ENCODE data around the gene IRAK3. TPM values are rescaled to one million over a fixed set of nuclear protein-coding genes. Genes with fewer than 3 reads are reported as not detected.

Gene IRAK3, protein sequence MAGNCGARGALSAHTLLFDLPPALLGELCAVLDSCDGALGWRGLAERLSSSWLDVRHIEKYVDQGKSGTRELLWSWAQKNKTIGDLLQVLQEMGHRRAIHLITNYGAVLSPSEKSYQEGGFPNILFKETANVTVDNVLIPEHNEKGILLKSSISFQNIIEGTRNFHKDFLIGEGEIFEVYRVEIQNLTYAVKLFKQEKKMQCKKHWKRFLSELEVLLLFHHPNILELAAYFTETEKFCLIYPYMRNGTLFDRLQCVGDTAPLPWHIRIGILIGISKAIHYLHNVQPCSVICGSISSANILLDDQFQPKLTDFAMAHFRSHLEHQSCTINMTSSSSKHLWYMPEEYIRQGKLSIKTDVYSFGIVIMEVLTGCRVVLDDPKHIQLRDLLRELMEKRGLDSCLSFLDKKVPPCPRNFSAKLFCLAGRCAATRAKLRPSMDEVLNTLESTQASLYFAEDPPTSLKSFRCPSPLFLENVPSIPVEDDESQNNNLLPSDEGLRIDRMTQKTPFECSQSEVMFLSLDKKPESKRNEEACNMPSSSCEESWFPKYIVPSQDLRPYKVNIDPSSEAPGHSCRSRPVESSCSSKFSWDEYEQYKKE
- polyA plus RNA-seq (ENCODE audit: insufficient read length), result 4.4 TPM

DNA sequence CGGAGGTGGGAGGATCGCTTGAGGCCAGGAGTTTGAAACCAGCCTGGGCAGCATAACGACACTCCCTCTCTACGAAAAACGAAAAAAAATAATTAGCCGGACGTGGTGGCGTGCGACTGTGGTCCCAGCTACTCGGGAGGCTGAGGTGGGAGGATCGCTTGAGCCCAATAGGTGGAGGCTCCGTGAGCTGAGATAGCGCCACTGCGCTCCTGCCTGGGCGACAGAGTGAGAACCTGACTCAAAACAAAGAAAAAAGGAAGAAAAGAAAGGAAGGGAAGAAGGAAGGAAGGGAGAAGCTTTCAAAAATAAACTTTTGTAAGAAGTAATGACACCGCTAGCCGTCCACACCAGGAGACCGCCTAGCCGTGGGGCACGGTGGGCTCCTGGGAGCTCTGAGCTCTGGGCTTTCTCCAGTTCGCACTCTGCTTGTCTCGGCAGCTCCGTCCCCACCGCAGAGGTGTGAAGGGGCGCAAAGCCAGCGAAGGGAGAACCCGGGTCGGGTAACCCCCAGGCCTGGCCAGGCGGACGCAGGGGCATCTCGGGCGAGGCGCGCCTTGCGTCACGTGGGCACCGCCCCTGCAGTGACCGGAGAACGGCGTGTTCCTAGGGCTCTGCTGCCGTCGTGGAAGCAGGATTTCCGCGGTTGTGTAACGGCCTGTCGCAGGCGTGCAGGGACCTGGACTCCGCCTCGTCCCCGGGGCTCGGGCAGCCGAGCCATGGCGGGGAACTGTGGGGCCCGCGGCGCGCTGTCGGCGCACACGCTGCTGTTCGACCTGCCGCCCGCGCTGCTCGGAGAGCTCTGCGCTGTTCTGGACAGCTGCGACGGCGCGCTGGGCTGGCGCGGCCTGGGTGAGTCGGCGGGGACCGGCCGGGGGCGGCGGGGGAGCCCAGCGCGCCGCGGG lies at the start of gene IRAK3:
IRAK3 (plus strand) TSS at position 631 of the 902 bp plus-strand sequence; CDS start at position 717, 86 bp downstream.
- no peak for DNase-seq (ENCODE audit: low read depth)

DNA sequence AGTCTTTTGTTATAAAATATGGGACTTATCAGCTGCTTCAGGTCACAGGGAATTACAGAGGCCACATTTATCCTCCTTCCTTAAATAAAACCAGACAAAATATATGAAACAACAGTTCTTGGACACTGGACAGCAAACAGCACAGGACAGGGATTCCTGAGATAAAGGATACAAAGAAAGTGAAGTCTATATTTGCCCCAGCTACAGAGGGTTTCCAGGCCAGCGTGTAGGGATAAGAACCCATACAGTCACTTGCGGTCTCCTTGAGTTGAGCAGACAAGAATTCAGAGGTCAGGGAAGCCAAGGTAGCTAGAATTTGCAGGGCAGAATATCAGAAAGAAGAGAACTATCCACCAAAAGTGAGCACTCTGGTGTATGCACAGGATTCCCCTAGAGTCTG lies 49.7 kb upstream of the IRAK3 start:
- DNase-seq (ENCODE audit: low read depth), result no peak

DNA sequence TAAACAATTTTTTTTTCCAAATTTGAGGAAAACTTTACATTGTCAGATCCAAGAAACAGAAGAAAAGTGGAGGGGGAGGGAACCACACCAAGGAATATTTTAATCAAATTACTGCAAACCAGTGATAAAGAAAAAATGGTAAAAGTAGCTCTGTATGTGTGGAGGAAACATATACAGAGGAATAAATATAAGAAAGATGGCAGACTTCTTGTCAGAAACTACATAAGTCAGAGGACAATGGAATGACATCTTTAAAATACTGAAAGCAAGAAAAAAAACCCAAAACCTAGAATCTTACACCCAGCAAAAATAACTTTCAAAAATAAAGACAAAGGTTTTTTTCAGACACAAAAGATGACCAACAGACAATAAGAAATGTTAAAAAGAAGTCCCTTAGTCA lies 48.3 kb upstream of the IRAK3 start:
- DNase-seq (ENCODE audit: low read depth), result no peak

DNA sequence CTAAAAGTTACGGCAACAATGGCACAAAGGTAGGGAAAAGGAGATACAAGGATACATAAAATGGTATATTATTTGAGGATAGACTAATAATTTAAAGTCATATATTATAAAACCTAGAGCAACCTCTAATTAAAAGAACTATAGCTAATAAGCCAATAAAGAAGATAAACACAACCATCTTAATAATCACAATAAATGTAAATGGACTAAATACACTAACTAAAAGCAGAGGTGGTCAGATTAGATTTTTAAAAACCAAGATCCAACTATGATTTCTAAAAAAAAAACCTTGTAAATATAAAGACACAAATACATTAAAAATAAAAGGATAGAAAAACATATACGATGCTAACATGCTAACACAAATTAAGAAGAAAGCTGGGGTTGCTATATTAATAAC lies 47.7 kb upstream of the IRAK3 start:
- no peak for DNase-seq (ENCODE audit: low read depth)

DNA sequence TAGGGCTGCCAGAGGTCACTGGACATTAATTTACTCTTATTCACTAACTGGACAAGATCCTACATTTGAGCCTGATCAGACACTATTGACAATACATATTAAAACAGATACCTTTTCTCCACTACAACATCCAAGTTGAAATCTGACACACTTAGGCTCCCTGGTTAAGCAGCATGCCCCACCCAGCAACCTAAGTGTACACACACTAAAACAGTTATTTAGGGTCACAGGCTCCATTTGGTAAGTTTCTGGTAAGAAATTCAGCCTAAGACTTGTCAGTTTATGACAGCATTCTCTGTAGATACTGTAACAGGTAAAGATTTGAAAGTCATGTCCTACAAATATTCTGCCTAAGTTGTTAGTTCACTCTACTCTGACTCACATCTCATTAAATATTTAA lies 46.2 kb upstream of the IRAK3 start:
- DNase-seq (ENCODE audit: low read depth), result no peak

DNA sequence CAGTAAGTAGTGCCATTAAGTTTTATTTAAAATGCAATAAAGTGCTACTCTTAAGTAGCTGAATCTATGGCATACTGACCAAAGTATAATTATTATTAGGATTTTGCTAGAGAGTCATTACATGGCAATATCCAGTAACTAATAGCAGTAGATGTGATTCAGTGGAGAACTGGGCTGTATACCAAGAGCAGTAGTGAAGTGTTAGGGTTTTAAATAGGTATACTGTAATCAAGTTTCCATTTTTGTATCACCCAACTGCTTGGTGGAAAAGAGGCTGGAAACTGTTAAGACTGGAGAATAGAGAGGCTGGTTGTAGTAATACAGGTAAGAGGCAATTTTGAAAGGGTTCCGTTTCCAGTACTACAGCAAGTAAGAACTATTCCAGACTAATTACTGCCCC lies 45.1 kb upstream of the IRAK3 start:
- DNase-seq (ENCODE audit: low read depth), result no peak

DNA sequence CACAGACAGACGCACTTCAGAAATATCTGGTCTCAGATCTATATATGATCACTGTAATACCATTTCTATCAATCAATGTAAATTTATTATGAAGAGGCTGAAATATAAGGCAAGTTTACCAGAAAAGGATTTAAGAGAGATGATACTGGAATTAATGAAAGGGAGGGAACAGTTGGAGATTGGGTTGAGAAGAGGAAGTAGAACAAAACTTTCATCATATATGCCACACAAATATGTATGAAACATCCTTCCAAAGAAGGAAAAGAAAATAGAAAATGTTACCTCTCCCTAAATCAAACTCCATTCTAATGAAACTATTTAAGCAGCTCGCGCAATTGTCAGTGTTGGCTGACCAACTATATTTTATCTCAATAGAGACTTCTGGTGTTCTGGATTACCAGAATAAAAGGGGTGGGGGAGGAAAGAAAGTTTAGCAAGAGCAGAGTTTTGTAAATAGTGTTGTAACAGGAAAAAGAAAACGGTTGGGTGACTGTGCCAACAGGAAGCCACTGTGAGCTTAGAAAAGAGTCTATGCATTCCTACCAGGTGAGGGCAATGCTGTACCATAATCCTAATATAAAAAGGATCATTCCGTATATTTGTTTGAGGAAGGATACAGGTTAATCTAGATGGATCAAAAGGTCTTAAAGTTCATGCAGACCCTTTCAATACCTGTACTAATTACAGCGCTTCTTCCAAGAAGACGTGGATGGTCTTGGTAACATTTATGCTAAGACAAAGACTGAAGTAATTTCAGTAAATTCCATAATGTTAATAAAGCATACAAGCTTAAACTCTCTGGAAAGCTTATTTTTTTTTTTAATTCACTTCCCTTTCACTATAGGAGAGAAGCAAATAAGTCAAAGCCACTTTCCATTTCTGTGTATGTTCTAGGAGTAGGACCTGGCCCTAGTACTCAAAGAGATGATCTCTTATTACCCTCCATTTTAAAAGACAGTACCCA lies 43.9 kb upstream of the IRAK3 start:
- peak; percentile 28 for DNase-seq (ENCODE audit: low read depth)

DNA sequence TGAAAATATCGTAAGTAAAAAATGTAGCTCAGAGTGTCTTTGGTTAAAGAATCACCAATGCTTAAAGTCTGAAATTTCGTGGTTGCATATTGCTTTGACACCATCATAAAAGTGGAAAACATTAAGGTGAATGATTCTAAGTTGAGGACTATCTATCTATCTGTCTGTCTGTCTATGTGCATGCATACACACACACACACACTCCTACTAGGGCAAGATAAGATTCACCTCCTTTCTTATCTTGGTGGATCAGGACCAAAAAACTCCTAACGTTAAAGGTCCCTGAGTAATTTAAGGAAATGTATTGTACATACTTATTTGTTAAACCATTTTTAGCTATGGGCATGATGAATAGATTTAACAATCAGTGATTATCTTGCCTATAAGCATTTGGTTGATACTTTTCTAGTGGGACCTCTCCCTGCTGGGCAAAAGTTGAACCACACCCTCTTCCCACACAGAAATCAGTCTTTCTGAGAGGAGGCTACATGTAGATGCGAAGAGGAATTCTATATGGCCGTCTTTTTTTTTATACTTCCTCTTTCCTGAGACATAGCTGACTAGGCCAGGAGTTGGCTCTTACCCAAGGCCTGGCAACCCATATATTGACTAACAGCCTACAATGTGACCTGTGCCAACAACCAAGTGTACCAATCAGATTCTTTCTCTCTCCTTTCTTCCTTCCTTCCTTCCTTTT lies 39.2 kb upstream of the IRAK3 start:
- no peak for DNase-seq (ENCODE audit: low read depth)

DNA sequence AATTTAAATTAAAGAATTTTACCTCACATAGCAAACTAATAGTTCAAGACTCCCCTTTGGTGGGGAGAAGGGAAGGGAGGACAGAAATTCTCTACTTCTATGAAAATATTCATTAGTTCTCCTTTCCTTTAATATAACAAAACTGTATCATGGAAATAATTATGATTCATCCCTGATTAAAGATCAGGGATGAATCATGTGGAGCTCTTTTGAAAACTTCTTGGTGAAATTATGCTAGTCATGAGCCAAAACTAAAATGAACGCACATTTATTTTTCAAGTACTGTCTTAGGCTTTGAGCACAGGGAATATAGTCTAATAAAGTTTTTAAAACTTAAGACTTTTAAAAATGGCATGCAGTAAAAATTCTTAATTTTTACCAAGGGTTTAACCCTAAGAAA lies 36.3 kb upstream of the IRAK3 start:
- DNase-seq (ENCODE audit: low read depth), result no peak

DNA sequence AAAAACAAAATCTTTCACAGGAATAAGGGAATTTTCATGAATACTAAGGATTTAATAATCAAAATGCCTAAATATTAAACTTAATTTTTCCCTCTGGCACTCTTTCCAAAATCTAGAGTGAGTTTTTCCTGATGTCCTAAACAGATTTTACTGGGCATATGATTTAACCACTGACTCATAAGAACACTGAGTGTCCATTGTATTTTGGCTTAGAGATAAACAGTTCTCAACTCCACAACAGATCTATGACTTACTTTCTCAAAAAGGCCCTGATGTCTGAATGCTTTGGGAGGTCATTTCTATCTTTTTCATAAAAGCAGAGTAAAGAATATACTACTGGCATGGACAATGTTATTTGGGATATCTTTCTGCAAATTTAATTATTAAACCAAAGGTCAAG lies 34.2 kb upstream of the IRAK3 start:
- DNase-seq (ENCODE audit: low read depth), result no peak

DNA sequence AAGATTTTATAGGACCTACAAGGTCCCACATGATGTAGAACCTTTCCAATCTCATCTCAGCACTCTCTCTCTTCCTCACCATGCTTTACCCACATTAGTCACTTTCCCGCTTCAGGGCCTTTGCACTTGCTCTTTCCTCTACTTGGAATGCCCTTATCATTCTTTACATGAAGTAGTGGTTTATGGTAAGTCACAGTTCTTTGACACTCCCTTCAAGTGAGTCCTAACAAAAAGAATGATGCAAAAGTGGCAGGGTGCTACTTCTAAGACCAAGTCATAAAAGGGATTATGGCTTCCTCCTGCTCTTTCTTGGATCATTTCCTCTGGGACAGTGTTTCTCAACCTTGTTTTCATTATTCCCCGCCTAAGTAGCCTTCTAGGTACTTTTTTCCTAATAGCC lies 32.4 kb upstream of the IRAK3 start:
- DNase-seq (ENCODE audit: low read depth), result no peak

DNA sequence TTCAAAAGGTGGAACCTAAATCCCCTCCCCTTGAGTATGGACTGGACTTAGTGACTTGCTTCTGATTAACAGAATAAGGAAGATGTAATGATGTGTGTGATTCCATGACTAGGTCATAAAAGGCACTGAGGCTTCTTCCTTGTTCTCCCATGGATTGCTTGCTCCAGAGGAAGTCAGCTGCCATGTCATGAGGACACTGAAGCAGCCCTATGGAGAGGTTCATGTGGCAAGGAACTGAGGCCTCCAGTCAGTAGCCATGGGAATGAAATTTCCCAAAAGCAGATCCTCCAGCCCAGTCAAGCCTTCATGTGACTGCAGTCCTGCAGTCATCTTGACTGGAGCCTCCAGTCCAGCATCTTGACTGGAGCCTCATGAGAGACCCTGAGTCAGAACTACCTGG lies 29.9 kb upstream of the IRAK3 start:
- DNase-seq (ENCODE audit: low read depth), result no peak

DNA sequence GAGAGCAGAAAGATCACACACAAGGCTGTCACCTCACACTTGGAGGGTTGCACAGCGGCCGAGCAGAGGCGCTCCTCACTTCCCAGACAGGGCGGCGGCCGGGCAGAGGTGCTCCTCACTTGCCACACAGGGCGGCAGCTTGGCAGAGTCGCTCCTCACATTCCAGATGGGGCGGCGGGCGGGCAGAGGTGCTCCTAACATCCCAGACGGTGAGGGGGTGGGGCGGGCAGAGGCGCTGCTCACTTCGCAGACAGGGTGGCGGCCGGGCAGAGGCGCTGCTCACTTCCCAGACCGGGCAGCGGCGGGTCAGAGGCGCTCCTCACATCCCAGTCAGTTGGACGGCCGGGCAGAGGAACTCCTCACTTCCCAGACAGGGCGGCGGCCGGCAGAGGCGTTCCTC lies 28.3 kb upstream of the IRAK3 start:
- DNase-seq (ENCODE audit: low read depth), result no peak

DNA sequence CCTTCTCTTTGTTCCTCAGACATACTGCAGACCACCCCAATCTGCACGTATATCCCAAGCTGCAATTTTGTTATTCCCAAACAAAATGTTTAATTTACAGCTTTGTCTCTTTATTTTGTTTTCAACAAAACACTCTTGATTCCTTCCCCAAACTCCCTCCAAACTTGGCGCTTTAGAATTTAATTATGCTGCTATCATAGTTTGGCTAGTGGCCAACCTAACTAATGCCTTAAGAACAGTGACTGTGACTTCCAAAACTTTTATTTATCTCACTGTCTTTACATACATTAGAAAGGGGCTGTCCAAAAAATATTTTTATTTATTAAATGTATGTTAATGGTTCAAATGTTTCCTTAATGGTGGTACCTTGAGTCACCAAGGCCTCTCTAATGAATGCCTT lies 26.3 kb upstream of the IRAK3 start:
- DNase-seq (ENCODE audit: low read depth), result no peak

DNA sequence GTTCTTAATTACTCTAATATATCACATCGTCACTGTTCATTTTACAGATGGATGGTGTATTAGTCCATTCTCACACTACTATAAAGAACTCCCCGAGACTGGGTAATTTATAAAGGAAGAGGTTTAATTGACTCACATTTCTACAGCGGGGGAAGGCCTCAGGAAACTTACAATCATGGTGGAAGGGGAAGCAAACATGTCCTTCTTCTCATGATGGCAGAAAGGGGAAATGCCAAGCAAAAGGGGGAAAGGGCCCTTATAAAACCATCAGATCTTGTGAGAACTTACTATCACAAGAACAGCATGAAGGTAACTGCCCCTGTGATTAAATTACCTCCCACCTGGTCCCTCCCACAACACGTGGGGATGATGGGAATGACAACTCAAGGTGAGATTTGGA lies 25.7 kb upstream of the IRAK3 start:
- DNase-seq (ENCODE audit: low read depth), result no peak

DNA sequence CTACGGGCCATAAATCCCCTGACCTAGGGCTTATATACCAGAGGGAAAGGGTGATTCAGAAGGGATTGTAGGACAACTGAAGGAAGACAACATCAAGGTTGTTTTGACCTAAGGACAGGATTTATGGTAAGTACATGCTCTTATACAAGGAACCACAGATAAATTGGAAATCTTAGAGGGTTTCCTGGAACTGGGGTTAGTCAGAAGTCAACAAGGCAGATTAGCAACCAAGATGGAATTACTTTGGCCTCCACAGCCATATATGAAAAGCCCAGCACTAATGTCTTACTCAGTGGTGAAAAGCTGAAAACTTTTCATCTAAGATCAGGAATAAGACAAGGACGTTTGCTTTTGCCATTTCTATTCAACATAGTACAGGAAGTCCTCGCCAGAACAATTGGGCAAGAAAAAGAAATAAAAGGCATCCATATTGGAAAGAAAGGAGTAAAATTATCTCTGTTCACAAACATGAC lies 24.6 kb upstream of the IRAK3 start:
- DNase-seq (ENCODE audit: low read depth), result no peak

DNA sequence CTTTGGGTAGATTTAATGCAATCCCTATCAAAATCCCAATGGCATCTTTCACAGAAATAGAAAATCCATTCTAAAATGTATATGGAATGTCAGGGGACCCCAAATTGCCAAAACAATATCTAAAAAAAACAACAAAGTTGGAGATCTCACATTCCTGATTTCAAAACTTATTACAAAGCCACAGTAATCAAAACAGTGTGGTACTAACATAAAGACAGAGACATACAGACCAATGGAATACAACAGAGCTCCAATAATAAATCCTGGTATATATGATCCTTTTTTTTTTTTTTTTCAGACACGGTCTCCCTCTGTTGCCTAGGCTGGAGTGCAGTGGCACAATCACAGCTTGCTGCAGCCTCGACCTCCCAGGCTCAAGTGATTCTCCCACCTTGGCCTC lies 23.9 kb upstream of the IRAK3 start:
- DNase-seq (ENCODE audit: low read depth), result no peak

DNA sequence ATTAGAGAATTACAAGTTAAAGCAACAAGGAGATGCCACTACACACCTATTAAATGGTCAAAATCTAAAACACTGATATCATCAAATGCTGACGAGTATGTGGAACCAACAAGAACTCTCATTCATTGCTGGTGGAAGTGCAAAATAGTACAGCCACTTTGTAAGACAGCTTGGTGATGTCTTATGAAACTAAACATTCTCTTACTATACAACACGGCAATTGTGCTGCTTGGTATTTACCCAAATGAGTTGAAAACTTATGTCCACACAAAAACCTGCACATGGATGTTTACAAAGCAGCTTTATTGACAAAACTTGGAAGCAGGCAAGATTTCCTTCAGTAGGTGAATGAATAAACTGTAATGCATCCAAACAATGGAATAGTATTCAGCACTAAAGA lies 22.5 kb upstream of the IRAK3 start:
- no peak for DNase-seq (ENCODE audit: low read depth)

DNA sequence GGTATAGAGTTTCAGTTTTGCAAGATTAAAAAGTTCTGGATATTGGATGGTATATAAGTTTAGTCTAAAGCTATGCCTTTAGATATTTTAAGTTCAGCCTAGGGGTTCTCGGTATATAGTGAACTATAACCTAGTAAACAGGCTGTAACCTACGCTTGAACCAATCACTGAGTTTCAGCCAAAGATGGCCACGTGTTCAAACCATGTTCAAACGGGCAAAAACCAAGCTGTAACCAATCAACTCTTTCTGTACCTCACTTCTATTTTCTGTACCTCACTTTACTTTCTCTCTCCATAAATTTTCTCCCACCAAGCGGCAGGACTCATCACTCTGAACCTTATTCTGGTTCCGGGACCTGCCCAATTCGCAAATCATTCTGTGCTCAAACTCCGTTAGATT lies 20.6 kb upstream of the IRAK3 start:
- no peak for DNase-seq (ENCODE audit: low read depth)

Data from forelimb muscle (tissue), 1 donor.